Measurements from ENCODE around the gene GNPAT. TPM values are rescaled to one million over a fixed set of nuclear protein-coding genes. Genes with fewer than 3 reads are reported as not detected.

GNPAT gene
- total and polyA plus RNA-seq, 2 of the 8 experiments (the other 6 are each of a cell fraction or from before 2014, with no cell fraction given), result 22.9 to 47.4 TPM

DNA sequence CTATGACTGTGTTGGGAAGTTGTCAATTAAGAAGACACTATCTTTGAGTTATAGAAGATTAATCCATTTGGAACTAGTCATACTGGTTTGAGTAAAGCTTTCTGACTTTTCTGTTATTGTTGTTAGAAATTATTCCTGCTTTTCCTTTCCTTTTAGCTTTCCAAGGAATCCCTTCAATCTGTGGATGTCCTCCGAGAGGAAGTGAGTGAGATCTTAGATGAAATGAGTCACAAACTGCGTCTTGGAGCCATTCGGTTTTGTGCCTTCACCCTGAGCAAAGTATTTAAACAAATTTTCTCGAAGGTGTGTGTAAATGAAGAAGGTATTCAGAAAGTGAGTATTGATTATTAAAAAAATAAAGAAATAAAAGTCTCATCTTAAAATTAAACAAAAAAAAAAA lies 19.3 kb downstream of the GNPAT start:
- no peak for FAIRE-seq
- Histone ChIP-seq H3K14ac (ENCODE audit: insufficient read length) (no peak overlapping the region), H3K23ac (ENCODE audit: insufficient read length) (no peak overlapping the region), H4K91ac (replicated peaks; ENCODE audit: insufficient read length, low read length) (no peak overlapping the region), H3K36me3 (ENCODE audit: control insufficient read depth in 2 of 4, insufficient read depth in 4 of 4, low read length in 3 of 4) (peaks cover under 1 to 43% (median 26%) of the 10 kb centered on the region in 4 experiments; a peak in 6 of 8 replicates), H3K27ac (ENCODE audit: low read depth, low read length) (no peak overlapping the region), H3K27me3 (replicated peaks in 1 of 4; ENCODE audit: control insufficient read depth in 3 of 4, extremely low read depth in 1 of 4, insufficient read depth in 3 of 4, low read length in 3 of 4) (no peaks in the 10 kb centered on the region), H3K79me2 (ENCODE audit: control insufficient read depth in 1 of 2, insufficient read depth in 2 of 2, low read length in 2 of 2) (no peaks in the 10 kb centered on the region), H3K9me3 (ENCODE audit: insufficient read depth in 2 of 2, low read depth in 1 of 2, low read length in 1 of 2) (no peaks in the 10 kb centered on the region), H2BK120ac (replicated peaks; ENCODE audit: low read depth, low read length) (no peak overlapping the region), H3K18ac (ENCODE audit: extremely low read depth, low read length) (no peak overlapping the region), H2AK5ac (ENCODE audit: low read depth, low read length) (no peak overlapping the region), H3K4ac (replicated peaks; ENCODE audit: insufficient read length, low read depth, low read length) (no peak overlapping the region), H2BK5ac (ENCODE audit: low read depth, low read length) (no peak overlapping the region), H3K56ac (replicated peaks; ENCODE audit: insufficient read length, low read depth, low read length) (no peak overlapping the region), H4K5ac (ENCODE audit: insufficient read length, low read depth, low read length) (no peak overlapping the region), H3K4me3 (ENCODE audit: extremely low read depth in 1 of 4, insufficient read depth in 2 of 4, low read depth in 3 of 4, low read length in 4 of 4) (no peak overlapping the region), H3K4me2 (ENCODE audit: insufficient read depth in 1 of 2, low read depth in 2 of 2, low read length in 2 of 2) (no peak overlapping the region), H3K4me1 (replicated peaks in 1 of 4; ENCODE audit: control insufficient read depth in 3 of 4, insufficient read depth in 4 of 4, low read length in 3 of 4) (no peaks in the 10 kb centered on the region), H2BK12ac (ENCODE audit: low read depth, low read length) (no peak overlapping the region), H4K20me1 (replicated peaks in 1 of 2; ENCODE audit: control insufficient read depth in 1 of 2, insufficient read depth in 2 of 2, low read length in 2 of 2) (peaks cover 0 to 3% of the 10 kb centered on the region in 2 experiments), H2BK20ac (ENCODE audit: low read length) (no peak overlapping the region), H3K23me2 (ENCODE audit: low read depth, low read length) (no peaks in the 10 kb centered on the region), H2BK15ac (ENCODE audit: low read length) (no peak overlapping the region), H4K8ac (ENCODE audit: extremely low read depth, insufficient read depth, low read length) (no peak overlapping the region), H3K9ac (replicated peaks in 1 of 4; ENCODE audit: extremely low read depth in 1 of 4, low read depth in 3 of 4, low read length in 3 of 4) (no peak overlapping the region), H2AFZ (ENCODE audit: low read length) (no peak overlapping the region), H3K79me1 (ENCODE audit: low read depth, low read length) (no peaks in the 10 kb centered on the region)
- DNase-seq (ENCODE audit: low read depth in 1 of 2, low spot score in 2 of 2), result no peak
- CTCF ChIA-PET (ENCODE audit: partially characterized antibody), result interaction anchor here (1.1 kb wide), 1 partner anchor 13 kb away, joined by 3 read pairs; no protein-coding TSS in a partner anchor
- POLR2A ChIA-PET (ENCODE audit: partially characterized antibody), result no interaction called here
- no peak for TF ChIP-seq POU5F1 (IDR thresholded peaks at IDR 0.05; ENCODE audit: low read depth, low read length)
- TF ChIP-seq EZH2 (IDR thresholded peaks at IDR 0.05; ENCODE audit: low read depth, low read length, severe bottlenecking), result no peak
- TF ChIP-seq TBP (IDR thresholded peaks at IDR 0.05; ENCODE audit: low read depth, low read length), result no peak
- TF ChIP-seq HDAC2 (IDR thresholded peaks at IDR 0.05; ENCODE audit: borderline replicate concordance in 1 of 2, low read depth in 2 of 2, low read length in 2 of 2), result no peak
- no peak for TF ChIP-seq CHD2 (IDR thresholded peaks at IDR 0.05; ENCODE audit: low read length)
- TF ChIP-seq RBBP5 (IDR thresholded peaks at IDR 0.05; ENCODE audit: borderline replicate concordance, low read depth, low read length), result no peak
- no peak for TF ChIP-seq FOSL1 (IDR thresholded peaks at IDR 0.05; ENCODE audit: insufficient read depth, low read depth, low read length)
- TF ChIP-seq CBX8 (IDR thresholded peaks at IDR 0.05; ENCODE audit: borderline replicate concordance, low read depth, low read length), result no peak
- no peak for TF ChIP-seq RXRA (IDR thresholded peaks at IDR 0.05; ENCODE audit: insufficient read depth, low read depth, low read length)
- TF ChIP-seq PHF8 (conservative IDR thresholded peaks at IDR 0.05; ENCODE audit: low read depth, low read length), result no peak
- 89 to 100% methylated on average over 1 to 4 of the region's 4 CpGs for WGBS, 2 experiments (ENCODE audit: extremely low coverage in 1 of 2, insufficient coverage in 1 of 2, insufficient read length in 1 of 2, insufficient replicate concordance in 2 of 2, low coverage in 1 of 2, low lambda C conversion rate in 2 of 2, missing lambda C conversion rate in 1 of 2)
